ENCODE results near the gene ELP1. TPM values are rescaled to one million over a fixed set of nuclear protein-coding genes. Genes with fewer than 3 reads are reported as not detected.

Gene ELP1
- total RNA-seq, 1 donor from 2014 or later = 51.9 TPM

DNA sequence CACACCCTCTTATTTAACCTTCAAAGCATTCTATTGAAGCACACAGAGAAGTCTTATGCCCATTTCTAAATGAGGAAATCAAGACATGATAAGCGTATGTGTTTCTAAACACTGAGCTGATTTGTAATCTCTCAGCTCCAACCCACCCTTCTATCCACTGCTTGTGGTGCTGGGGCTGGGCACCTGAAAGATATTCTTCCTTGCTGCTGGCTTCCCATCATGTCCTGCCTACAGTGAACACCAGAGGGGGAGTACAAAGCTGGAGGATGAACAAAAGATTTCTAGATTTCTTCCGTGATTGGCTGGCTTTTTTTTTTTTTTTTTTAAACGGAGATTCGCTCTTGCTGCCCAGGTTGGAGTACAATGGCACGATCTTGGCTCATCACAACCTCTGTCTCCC lies 57.5 kb downstream of the ELP1 start:
- H3K27ac Mint-ChIP-seq (ENCODE audit: unreplicated experiment) = no peak overlapping the region
- TF ChIP-seq, protein P1, sequence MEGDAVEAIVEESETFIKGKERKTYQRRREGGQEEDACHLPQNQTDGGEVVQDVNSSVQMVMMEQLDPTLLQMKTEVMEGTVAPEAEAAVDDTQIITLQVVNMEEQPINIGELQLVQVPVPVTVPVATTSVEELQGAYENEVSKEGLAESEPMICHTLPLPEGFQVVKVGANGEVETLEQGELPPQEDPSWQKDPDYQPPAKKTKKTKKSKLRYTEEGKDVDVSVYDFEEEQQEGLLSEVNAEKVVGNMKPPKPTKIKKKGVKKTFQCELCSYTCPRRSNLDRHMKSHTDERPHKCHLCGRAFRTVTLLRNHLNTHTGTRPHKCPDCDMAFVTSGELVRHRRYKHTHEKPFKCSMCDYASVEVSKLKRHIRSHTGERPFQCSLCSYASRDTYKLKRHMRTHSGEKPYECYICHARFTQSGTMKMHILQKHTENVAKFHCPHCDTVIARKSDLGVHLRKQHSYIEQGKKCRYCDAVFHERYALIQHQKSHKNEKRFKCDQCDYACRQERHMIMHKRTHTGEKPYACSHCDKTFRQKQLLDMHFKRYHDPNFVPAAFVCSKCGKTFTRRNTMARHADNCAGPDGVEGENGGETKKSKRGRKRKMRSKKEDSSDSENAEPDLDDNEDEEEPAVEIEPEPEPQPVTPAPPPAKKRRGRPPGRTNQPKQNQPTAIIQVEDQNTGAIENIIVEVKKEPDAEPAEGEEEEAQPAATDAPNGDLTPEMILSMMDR (IDR thresholded peaks at IDR 0.05; ENCODE audit: partially characterized antibody, unreplicated experiment) = no peak
- no peaks in the 10 kb centered on the region for H3K27me3 Mint-ChIP-seq (ENCODE audit: unreplicated experiment)
- H3K4me1 Mint-ChIP-seq (ENCODE audit: low read depth, unreplicated experiment) = no peaks in the 10 kb centered on the region
- no peak for DNase-seq
- H3K36me3 Mint-ChIP-seq (ENCODE audit: unreplicated experiment) = peaks cover 5% of the 10 kb centered on the region
- H3K4me3 Mint-ChIP-seq (ENCODE audit: unreplicated experiment) = no peak overlapping the region
- H3K9me3 Mint-ChIP-seq (ENCODE audit: unreplicated experiment) = peaks cover 2% of the 10 kb centered on the region

- DNase-seq = no peak
- H3K27ac Mint-ChIP-seq (ENCODE audit: unreplicated experiment) = no peak overlapping the region
- no peak overlapping the region for H3K4me3 Mint-ChIP-seq (ENCODE audit: unreplicated experiment)
- peaks cover 2% of the 10 kb centered on the region for H3K27me3 Mint-ChIP-seq (ENCODE audit: unreplicated experiment)
- TF ChIP-seq, protein P1 (IDR thresholded peaks at IDR 0.05; ENCODE audit: partially characterized antibody, unreplicated experiment) = no peak
- H3K36me3 Mint-ChIP-seq (ENCODE audit: unreplicated experiment) = peaks cover 5% of the 10 kb centered on the region
- H3K4me1 Mint-ChIP-seq (ENCODE audit: low read depth, unreplicated experiment) = no peaks in the 10 kb centered on the region
- H3K9me3 Mint-ChIP-seq (ENCODE audit: unreplicated experiment) = peaks cover 2% of the 10 kb centered on the region
Observed at GRCh38 chr9:108874058-108874788, 59.7 kb downstream of the ELP1 start.

DNA sequence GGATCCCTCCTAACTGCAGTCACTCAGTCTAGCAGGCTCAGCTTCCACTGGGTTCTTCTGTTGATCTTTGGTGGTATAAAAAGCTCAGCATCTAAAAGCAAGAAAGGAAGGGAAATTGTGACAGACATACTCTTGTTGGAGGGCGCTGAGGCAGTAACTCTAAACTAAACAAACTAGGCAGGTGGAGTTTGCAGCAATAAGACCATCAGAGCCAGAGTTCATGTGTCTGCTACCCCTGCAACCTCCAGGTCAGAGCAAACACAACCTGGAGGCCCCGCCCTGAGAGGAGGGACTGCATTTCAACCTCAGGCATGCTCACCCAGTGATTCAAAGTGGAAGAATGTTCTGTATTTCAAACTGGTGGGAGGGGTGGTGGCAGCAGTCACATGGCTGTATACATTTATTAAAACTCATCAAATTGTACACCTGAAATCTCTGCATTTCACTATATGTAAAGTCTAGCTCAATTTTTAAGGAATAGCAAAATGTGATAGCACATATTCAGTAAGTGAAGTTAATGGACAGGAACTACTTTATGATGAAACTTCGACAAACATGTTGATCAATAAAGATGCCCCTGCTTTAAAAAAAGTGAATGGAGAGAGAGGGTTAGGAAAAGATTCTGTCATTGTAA lies 64.7 kb downstream of the ELP1 start:
- H3K4me3 Mint-ChIP-seq (ENCODE audit: unreplicated experiment) = no peak overlapping the region
- H3K36me3 Mint-ChIP-seq (ENCODE audit: unreplicated experiment) = peaks cover 9% of the 10 kb centered on the region
- H3K4me1 Mint-ChIP-seq (ENCODE audit: low read depth, unreplicated experiment) = no peaks in the 10 kb centered on the region
- no peak for DNase-seq
- H3K27ac Mint-ChIP-seq (ENCODE audit: unreplicated experiment) = no peak overlapping the region
- TF ChIP-seq, protein P1 (IDR thresholded peaks at IDR 0.05; ENCODE audit: partially characterized antibody, unreplicated experiment) = no peak
- H3K9me3 Mint-ChIP-seq (ENCODE audit: unreplicated experiment) = no peaks in the 10 kb centered on the region
- peaks cover 2% of the 10 kb centered on the region for H3K27me3 Mint-ChIP-seq (ENCODE audit: unreplicated experiment)

- DNase-seq = no peak
- no peaks in the 10 kb centered on the region for H3K4me1 Mint-ChIP-seq (ENCODE audit: low read depth, unreplicated experiment)
- TF ChIP-seq, protein P1 (IDR thresholded peaks at IDR 0.05; ENCODE audit: partially characterized antibody, unreplicated experiment) = no peak
- peaks cover 2% of the 10 kb centered on the region for H3K27me3 Mint-ChIP-seq (ENCODE audit: unreplicated experiment)
- H3K9me3 Mint-ChIP-seq (ENCODE audit: unreplicated experiment) = no peaks in the 10 kb centered on the region
- no peak overlapping the region for H3K27ac Mint-ChIP-seq (ENCODE audit: unreplicated experiment)
- peaks cover 9% of the 10 kb centered on the region for H3K36me3 Mint-ChIP-seq (ENCODE audit: unreplicated experiment)
- H3K4me3 Mint-ChIP-seq (ENCODE audit: unreplicated experiment) = no peak overlapping the region
Observed at GRCh38 chr9:108867829-108868228, 66.1 kb downstream of the ELP1 start.

GRCh38 chr9:108867116-108867515 lies 66.8 kb downstream of the ELP1 start:
- DNase-seq = no peak
- TF ChIP-seq, protein P1 (IDR thresholded peaks at IDR 0.05; ENCODE audit: partially characterized antibody, unreplicated experiment) = no peak
- Mint-ChIP-seq H3K27me3 (ENCODE audit: unreplicated experiment) (peaks cover 2% of the 10 kb centered on the region), H3K4me3 (ENCODE audit: unreplicated experiment) (no peak overlapping the region), H3K27ac (ENCODE audit: unreplicated experiment) (no peak overlapping the region), H3K4me1 (ENCODE audit: low read depth, unreplicated experiment) (no peaks in the 10 kb centered on the region), H3K36me3 (ENCODE audit: unreplicated experiment) (peaks cover 14% of the 10 kb centered on the region), H3K9me3 (ENCODE audit: unreplicated experiment) (no peaks in the 10 kb centered on the region)

Data from glutamatergic neuron (in vitro differentiated cells).